K562 (cell line): ENCODE results near the gene GPX5. TPM values are rescaled to one million over a fixed set of nuclear protein-coding genes. Genes with fewer than 3 reads are reported as not detected.

Experiments used
- BRCA1 ChIP-seq, 2 experiments: fragments of 450-650 bp in 1 of 2; sonication (generic) in 1 of 2; formaldehyde crosslinking in 1 of 2; IDR thresholded peaks; 2 replicates each; pipeline versions ENCODE4 v1.5.0 to v1.6.1; 2017 to 2020; ENCODE audit warnings: mild to moderate bottlenecking in 1 of 2, missing genetic modification reagents in 1 of 2
- E2F3 ChIP-seq: fragments of 250-450 bp; sonication (Bioruptor Pico); IDR thresholded peaks from 2 replicates; pipeline ENCODE4 v1.4.0; 2020; ENCODE audit warnings: mild to moderate bottlenecking
- ERF ChIP-seq: fragments of 450-650 bp; formaldehyde crosslinking; IDR thresholded peaks from 2 replicates; pipeline ENCODE4 v1.4.0; 2020; ENCODE audit warnings: mild to moderate bottlenecking, mixed read lengths
- GTF2E2 ChIP-seq: fragments of 200-800 bp; sonication (Bioruptor generic); IDR thresholded peaks from 2 replicates; pipeline ENCODE4 v1.6.1; 2016; ENCODE audit warnings: missing genetic modification characterization, missing compliant biosample characterization
- HDAC8 ChIP-seq: fragments of 450-650 bp; IDR thresholded peaks from 2 replicates; pipeline ENCODE4 v1.6.1; 2016; ENCODE audit warnings: mild to moderate bottlenecking, missing genetic modification characterization, moderate library complexity, missing compliant biosample characterization
- HEY1 ChIP-seq: fragments of 250-450 bp; sonication (Bioruptor Pico); IDR thresholded peaks from 2 replicates; pipeline ENCODE4 v1.5.0; 2020; ENCODE audit warnings: mild to moderate bottlenecking, moderate library complexity, borderline replicate concordance
- KAT2B ChIP-seq: IDR thresholded peaks from one replicate; pipeline ENCODE4 v1.6.1; 2012; ENCODE audit warnings: low read depth, mild to moderate bottlenecking, control low read depth, inconsistent platforms, low read length, moderate library complexity
- MAFG ChIP-seq: fragments of 450-650 bp; conservative IDR thresholded peaks from 2 replicates; pipeline ENCODE4 v1.6.1; 2016; ENCODE audit warnings: missing genetic modification characterization, missing compliant biosample characterization
- MAZ ChIP-seq, 2 experiments: fragments of 450-650 bp in 1 of 2; sonication (generic) in 1 of 2; formaldehyde crosslinking; IDR thresholded peaks in 1 of 2; conservative IDR thresholded peaks in 1 of 2; 2 replicates each; pipeline versions ENCODE4 v1.4.0 to v1.5.0; 2020; ENCODE audit warnings: mild to moderate bottlenecking in 1 of 2, missing genetic modification reagents in 1 of 2
- NFE2 ChIP-seq: IDR thresholded peaks from 2 replicates; pipeline ENCODE4 v1.6.1; 2014; ENCODE audit warnings: antibody characterized with exemption, low read depth
- SMAD2 ChIP-seq: fragments of 150-350 bp; IDR thresholded peaks from 2 replicates; pipeline ENCODE4 v1.6.1; 2014; ENCODE audit warnings: low read depth, mild to moderate bottlenecking, low read length
- ZBTB7A ChIP-seq: IDR thresholded peaks from 2 replicates; pipeline ENCODE4 v1.6.1; 2011; ENCODE audit warnings: low read depth, mild to moderate bottlenecking, low read length, moderate library complexity, borderline replicate concordance; ENCODE audit not compliant: control insufficient read depth
- ZKSCAN8 ChIP-seq: fragments of 200-800 bp; sonication (Bioruptor generic); IDR thresholded peaks from 2 replicates; pipeline ENCODE4 v1.6.1; 2016; ENCODE audit warnings: missing genetic modification characterization, missing compliant biosample characterization
- ZNF23 ChIP-seq: fragments of 250-450 bp; sonication (Bioruptor Pico); IDR thresholded peaks from 2 replicates; pipeline ENCODE4 v1.4.0; 2020; ENCODE audit warnings: mild to moderate bottlenecking
- ZNF830 ChIP-seq: fragments of 250-450 bp; sonication (Bioruptor Pico); IDR thresholded peaks from 2 replicates; pipeline ENCODE4 v1.5.0; 2021; ENCODE audit warnings: mild to moderate bottlenecking
- polyA plus RNA-seq, 8 experiments: library from polyadenylated mRNA; depleted of rRNA in 4 of 8; stranded (reverse) in 5 of 8; unstranded in 3 of 8; fragments of >200 nt; fragmentation: Nextera tagmentation in 2 of 8; fragmentation: Illumina TruSeq in 1 of 8; extraction: Ambion mirVana in 2 of 8; extraction: Trizol in 1 of 8; gene quantifications; 2 replicates each; pipeline versions ENCODE4 v1.2.1 to v1.2.3, GENCODE V29; 2011 to 2014; ENCODE audit warnings: inconsistent platforms in 1 of 8, missing spikeins in 1 of 8
- total RNA-seq, 7 experiments: library from RNA; depleted of rRNA in 6 of 7; stranded (reverse); fragments of >200 nt in 6 of 7; fragmentation: Illumina TruSeq in 2 of 7; extraction: Trizol in 2 of 7; gene quantifications; 2 replicates each; pipeline versions ENCODE4 v1.2.1 to v1.2.3, GENCODE V29; 2011 to 2021; ENCODE audit warnings: low replicate concordance in 1 of 7
- TF ChIP-seq, protein P1 (sequence below): fragments of 250-450 bp; sonication (Bioruptor Pico); IDR thresholded peaks from 2 replicates; pipeline ENCODE4 v1.4.0; 2020; ENCODE audit warnings: mild to moderate bottlenecking, moderate library complexity
- TF ChIP-seq, protein P2 (sequence below): sonication (generic); formaldehyde crosslinking; IDR thresholded peaks from 2 replicates; pipeline ENCODE4 v1.8.1; 2023; ENCODE audit warnings: mild to moderate bottlenecking, missing genetic modification reagents
- TF ChIP-seq, protein P3 (sequence below), 2 experiments: fragments of 450-650 bp; IDR thresholded peaks; 2 replicates each; pipeline ENCODE4 v1.6.1; 2018; ENCODE audit warnings: mild to moderate bottlenecking in 2 of 2, low read depth in 1 of 2; ENCODE audit not compliant: partially characterized antibody in 2 of 2

Gene GPX5
- total and polyA plus RNA-seq, 9 of the 15 experiments (the other 6 are each of a cell fraction or from before 2014, with no cell fraction given), result 0.07 to 0.18 (median 0.15) TPM; not detected in 6

DNA sequence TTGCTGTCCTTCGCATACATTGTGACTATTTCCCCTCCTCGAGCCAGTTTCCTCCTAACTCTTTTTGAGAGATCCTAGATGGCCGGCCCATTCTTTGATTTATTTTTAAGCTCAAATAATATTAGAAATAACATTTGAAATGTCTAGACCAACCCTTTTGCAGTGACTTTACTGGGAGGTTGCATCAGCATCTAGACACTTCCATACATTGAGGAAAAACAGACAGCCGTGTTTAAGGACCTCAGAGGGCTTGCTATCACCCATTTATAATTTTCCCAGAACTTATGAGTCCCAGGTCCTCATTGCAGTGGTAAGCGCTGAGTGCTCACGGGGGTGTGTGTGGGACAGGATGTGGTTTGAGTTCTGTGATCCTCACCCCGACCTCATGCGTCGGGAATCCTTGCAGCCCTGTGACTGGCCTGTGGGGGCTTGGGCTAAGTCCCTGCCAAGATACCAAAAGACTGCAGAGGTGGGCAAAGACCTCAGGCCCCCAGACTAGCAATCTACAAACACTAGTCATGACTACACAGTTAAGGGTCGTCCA, at the start of gene GPX5 (continued):
- TF ChIP-seq, protein P1, sequence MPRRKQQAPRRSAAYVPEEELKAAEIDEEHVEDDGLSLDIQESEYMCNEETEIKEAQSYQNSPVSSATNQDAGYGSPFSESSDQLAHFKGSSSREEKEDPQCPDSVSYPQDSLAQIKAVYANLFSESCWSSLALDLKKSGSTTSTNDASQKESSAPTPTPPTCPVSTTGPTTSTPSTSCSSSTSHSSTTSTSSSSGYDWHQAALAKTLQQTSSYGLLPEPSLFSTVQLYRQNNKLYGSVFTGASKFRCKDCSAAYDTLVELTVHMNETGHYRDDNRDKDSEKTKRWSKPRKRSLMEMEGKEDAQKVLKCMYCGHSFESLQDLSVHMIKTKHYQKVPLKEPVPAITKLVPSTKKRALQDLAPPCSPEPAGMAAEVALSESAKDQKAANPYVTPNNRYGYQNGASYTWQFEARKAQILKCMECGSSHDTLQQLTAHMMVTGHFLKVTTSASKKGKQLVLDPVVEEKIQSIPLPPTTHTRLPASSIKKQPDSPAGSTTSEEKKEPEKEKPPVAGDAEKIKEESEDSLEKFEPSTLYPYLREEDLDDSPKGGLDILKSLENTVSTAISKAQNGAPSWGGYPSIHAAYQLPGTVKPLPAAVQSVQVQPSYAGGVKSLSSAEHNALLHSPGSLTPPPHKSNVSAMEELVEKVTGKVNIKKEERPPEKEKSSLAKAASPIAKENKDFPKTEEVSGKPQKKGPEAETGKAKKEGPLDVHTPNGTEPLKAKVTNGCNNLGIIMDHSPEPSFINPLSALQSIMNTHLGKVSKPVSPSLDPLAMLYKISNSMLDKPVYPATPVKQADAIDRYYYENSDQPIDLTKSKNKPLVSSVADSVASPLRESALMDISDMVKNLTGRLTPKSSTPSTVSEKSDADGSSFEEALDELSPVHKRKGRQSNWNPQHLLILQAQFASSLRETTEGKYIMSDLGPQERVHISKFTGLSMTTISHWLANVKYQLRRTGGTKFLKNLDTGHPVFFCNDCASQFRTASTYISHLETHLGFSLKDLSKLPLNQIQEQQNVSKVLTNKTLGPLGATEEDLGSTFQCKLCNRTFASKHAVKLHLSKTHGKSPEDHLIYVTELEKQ, result no peak
- TF ChIP-seq MAZ (CRISPR knock-in tag; conservative IDR thresholded peaks at IDR 0.05 in 1 of 2, IDR thresholded peaks at IDR 0.05 in 1 of 2) (peak in 1 of 2 experiments; percentile 66; a peak in 1 of 4 replicates), NFE2 (no peak), MAFG (tag) (no peak), ZNF830 (CRISPR knock-in tag) (no peak), ERF (no peak), ZBTB7A (peak; percentile 22; the same call in 1 of the 2 replicates), BRCA1 (IDR thresholded peaks at IDR 0.05) (no peak), BRCA1 (CRISPR knock-in tag; IDR thresholded peaks at IDR 0.05) (no peak), KAT2B (no peak), ZNF23 (CRISPR knock-in tag) (no peak), HEY1 (CRISPR knock-in tag) (no peak), E2F3 (CRISPR knock-in tag) (no peak), ZKSCAN8 (CRISPR knock-in tag) (no peak), HDAC8 (tag) (no peak), SMAD2 (no peak), GTF2E2 (tag) (no peak)
- TF ChIP-seq, protein P2, sequence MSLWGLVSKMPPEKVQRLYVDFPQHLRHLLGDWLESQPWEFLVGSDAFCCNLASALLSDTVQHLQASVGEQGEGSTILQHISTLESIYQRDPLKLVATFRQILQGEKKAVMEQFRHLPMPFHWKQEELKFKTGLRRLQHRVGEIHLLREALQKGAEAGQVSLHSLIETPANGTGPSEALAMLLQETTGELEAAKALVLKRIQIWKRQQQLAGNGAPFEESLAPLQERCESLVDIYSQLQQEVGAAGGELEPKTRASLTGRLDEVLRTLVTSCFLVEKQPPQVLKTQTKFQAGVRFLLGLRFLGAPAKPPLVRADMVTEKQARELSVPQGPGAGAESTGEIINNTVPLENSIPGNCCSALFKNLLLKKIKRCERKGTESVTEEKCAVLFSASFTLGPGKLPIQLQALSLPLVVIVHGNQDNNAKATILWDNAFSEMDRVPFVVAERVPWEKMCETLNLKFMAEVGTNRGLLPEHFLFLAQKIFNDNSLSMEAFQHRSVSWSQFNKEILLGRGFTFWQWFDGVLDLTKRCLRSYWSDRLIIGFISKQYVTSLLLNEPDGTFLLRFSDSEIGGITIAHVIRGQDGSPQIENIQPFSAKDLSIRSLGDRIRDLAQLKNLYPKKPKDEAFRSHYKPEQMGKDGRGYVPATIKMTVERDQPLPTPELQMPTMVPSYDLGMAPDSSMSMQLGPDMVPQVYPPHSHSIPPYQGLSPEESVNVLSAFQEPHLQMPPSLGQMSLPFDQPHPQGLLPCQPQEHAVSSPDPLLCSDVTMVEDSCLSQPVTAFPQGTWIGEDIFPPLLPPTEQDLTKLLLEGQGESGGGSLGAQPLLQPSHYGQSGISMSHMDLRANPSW (CRISPR knock-in tag), result no peak
- TF ChIP-seq, protein P3, sequence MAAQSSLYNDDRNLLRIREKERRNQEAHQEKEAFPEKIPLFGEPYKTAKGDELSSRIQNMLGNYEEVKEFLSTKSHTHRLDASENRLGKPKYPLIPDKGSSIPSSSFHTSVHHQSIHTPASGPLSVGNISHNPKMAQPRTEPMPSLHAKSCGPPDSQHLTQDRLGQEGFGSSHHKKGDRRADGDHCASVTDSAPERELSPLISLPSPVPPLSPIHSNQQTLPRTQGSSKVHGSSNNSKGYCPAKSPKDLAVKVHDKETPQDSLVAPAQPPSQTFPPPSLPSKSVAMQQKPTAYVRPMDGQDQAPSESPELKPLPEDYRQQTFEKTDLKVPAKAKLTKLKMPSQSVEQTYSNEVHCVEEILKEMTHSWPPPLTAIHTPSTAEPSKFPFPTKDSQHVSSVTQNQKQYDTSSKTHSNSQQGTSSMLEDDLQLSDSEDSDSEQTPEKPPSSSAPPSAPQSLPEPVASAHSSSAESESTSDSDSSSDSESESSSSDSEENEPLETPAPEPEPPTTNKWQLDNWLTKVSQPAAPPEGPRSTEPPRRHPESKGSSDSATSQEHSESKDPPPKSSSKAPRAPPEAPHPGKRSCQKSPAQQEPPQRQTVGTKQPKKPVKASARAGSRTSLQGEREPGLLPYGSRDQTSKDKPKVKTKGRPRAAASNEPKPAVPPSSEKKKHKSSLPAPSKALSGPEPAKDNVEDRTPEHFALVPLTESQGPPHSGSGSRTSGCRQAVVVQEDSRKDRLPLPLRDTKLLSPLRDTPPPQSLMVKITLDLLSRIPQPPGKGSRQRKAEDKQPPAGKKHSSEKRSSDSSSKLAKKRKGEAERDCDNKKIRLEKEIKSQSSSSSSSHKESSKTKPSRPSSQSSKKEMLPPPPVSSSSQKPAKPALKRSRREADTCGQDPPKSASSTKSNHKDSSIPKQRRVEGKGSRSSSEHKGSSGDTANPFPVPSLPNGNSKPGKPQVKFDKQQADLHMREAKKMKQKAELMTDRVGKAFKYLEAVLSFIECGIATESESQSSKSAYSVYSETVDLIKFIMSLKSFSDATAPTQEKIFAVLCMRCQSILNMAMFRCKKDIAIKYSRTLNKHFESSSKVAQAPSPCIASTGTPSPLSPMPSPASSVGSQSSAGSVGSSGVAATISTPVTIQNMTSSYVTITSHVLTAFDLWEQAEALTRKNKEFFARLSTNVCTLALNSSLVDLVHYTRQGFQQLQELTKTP (IDR thresholded peaks at IDR 0.05; ENCODE audit: low read depth in 1 of 2, partially characterized antibody in 2 of 2), result no peak
